SK-N-SH (cell line): Measurements from ENCODE around the gene TC2N.

ENCODE experiments used
- CTCF ChIP-seq: fragments of 200-600 bp; sonication (generic); IDR thresholded peaks from 2 replicates; pipeline ENCODE4 v1.6.1; 2017; ENCODE audit warnings: antibody characterized with exemption, mild to moderate bottlenecking, moderate library complexity
- EP300 ChIP-seq, 2 experiments: IDR thresholded peaks; 2 replicates each; pipeline versions ENCODE4 v1.4.0 to v1.6.1; 2012; ENCODE audit warnings: borderline replicate concordance in 1 of 2, low read depth in 1 of 2, low read length in 1 of 2
- IRF3 ChIP-seq: fragments of 150-350 bp; IDR thresholded peaks from 2 replicates; pipeline ENCODE4 v1.6.1; 2016; ENCODE audit warnings: mild to moderate bottlenecking, low read depth, low read length
- MAX ChIP-seq: IDR thresholded peaks from 2 replicates; pipeline ENCODE4 v1.4.0; 2012; ENCODE audit warnings: low read depth
- POLR2AphosphoS5 ChIP-seq: IDR thresholded peaks from 2 replicates; pipeline ENCODE4 v1.6.1; 2012; ENCODE audit warnings: low read depth, low read length
- RCOR1 ChIP-seq: fragments of 150-350 bp; IDR thresholded peaks from 2 replicates; pipeline ENCODE4 v1.6.1; 2017; ENCODE audit warnings: antibody characterized with exemption, low read length
- REST ChIP-seq: IDR thresholded peaks from 2 replicates; pipeline ENCODE4 v1.6.1; 2012; ENCODE audit warnings: mild to moderate bottlenecking, low read depth, low read length, moderate library complexity
- SMC3 ChIP-seq: IDR thresholded peaks from 2 replicates; pipeline ENCODE4 v1.6.1; 2012; ENCODE audit warnings: low read depth, low read length, improper control_type of control experiment
- TEAD4 ChIP-seq: IDR thresholded peaks from 2 replicates; pipeline ENCODE4 v1.4.0; 2012; ENCODE audit warnings: mild to moderate bottlenecking, borderline replicate concordance; ENCODE audit not compliant: insufficient read depth

GRCh38 chr14:91896419-91896818, 29.1 kb upstream of the TC2N start:
- TF ChIP-seq SMC3: no peak
- TF ChIP-seq CTCF: no peak
- TF ChIP-seq RCOR1: no peak
- no peak for TF ChIP-seq IRF3
- TF ChIP-seq EP300 (IDR thresholded peaks at IDR 0.05; ENCODE audit: borderline replicate concordance in 1 of 2, low read depth in 1 of 2, low read length in 1 of 2): no peak
- no peak for TF ChIP-seq MAX
- TF ChIP-seq REST: no peak
- no peak for TF ChIP-seq POLR2AphosphoS5
- TF ChIP-seq TEAD4: no peak
